ENCODE measurements around the gene SPA17. TPM values are rescaled to one million over a fixed set of nuclear protein-coding genes. Genes with fewer than 3 reads are reported as not detected.

Gene SPA17

DNA sequence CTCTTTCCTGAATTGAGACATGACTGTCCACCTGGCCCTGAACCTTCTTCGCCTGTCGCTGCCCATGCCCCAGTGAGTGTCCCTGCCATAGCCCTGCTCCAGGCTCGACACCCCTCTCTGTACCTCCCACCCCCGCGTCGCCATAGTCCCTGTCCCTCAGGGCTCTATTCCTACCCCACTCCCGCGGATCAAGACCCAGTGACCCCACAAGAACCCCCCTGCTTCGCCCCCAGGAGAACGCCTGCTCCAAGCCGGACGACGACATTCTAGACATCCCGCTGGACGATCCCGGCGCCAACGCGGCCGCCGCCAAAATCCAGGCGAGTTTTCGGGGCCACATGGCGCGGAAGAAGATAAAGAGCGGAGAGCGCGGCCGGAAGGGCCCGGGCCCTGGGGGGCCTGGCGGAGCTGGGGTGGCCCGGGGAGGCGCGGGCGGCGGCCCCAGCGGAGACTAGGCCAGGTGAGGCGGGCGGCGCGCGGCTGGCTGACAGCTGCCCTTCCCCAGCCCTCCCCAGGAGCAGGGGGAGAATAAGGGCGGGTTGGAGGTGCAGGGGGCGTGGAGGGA, 71.6 kb downstream of the SPA17 start:
- DNase-seq, result no peak
- no peak overlapping the region for H3K18ac ChIP-seq (ENCODE audit: low read length)
- no peaks in the 10 kb centered on the region for H3K79me1 ChIP-seq (ENCODE audit: low read length)
- H3K4me2 ChIP-seq (ENCODE audit: low read length), result no peak overlapping the region
- no peaks in the 10 kb centered on the region for H3K4me1 ChIP-seq (ENCODE audit: control insufficient read depth, low read depth, low read length)
- WGBS (ENCODE audit: extremely low coverage, insufficient coverage, low lambda C conversion rate), result no CpG with 5 or more reads among the region's 44 CpGs
- no peak overlapping the region for H3K9ac ChIP-seq (ENCODE audit: low read length)
- no peak overlapping the region for H2BK15ac ChIP-seq (replicated peaks; ENCODE audit: low read depth)
- H3K79me2 ChIP-seq (ENCODE audit: control insufficient read depth, insufficient read depth, low read length), result no peaks in the 10 kb centered on the region
- H2BK120ac ChIP-seq (ENCODE audit: low read depth, low read length), result no peak overlapping the region
- H2AK5ac ChIP-seq (ENCODE audit: low read length), result no peak overlapping the region
- no peak overlapping the region for H4K5ac ChIP-seq (ENCODE audit: low read length)
- H3K56ac ChIP-seq (ENCODE audit: low read length), result peak overlapping the region; percentile 7
- no peak overlapping the region for H3K4me3 ChIP-seq (ENCODE audit: low read length)
- H4K8ac ChIP-seq (ENCODE audit: low read depth, low read length), result no peak overlapping the region
- no peaks in the 10 kb centered on the region for H3K36me3 ChIP-seq (ENCODE audit: control insufficient read depth, insufficient read depth, low read length)
- no peak overlapping the region for H2BK5ac ChIP-seq (ENCODE audit: low read length)
- H3K27ac ChIP-seq (ENCODE audit: low read depth, low read length), result no peak overlapping the region
- H3K23ac ChIP-seq (ENCODE audit: low read length), result no peak overlapping the region
- peaks cover 89% of the 10 kb centered on the region for H3K27me3 ChIP-seq (ENCODE audit: insufficient read depth, low read length, poor library complexity)
- H3K4ac ChIP-seq (ENCODE audit: low read depth, low read length), result no peak overlapping the region

DNA sequence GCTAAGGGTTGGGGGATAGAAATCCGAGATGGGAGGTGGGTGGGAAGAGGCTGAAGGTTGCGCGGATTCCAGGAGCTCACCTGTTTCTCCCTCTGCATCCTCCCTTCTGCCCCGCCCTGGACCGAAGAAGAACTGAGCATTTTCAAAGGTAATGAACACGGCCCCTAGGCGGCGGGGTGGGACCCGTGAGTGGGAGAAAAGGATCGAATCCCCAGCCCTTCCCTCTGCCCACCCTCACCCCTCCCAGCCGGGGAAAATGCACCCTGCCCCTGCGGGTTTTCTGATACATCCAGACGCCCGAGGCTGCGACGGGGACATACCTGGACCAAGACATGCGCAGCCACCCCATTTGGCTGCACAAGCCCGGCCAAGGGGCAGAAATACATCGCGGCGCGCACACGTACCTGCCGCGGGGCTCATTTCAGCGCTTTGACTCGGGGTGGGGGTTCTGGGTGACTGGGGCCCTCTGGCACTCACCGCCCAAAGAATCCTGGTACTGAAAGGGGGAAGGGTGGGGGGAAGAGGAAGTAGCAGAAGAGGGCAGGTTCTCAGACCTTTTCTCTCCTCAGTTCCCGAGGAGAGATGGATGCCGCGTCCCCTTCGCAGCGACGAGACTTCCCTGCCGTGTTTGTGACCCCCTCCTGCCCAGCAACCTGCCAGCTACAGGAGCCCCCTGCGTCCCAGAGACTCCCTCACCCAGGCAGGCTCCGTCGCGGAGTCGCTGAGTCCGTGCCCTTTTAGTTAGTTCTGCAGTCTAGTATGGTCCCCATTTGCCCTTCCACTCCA, 72.3 kb downstream of the SPA17 start:
- no CpG with 5 or more reads among the region's 41 CpGs for WGBS (ENCODE audit: extremely low coverage, insufficient coverage, low lambda C conversion rate)
- H3K4me1 ChIP-seq (ENCODE audit: control insufficient read depth, low read depth, low read length), result no peaks in the 10 kb centered on the region
- H4K5ac ChIP-seq (ENCODE audit: low read length), result no peak overlapping the region
- peak overlapping the region; percentile 81 for H3K56ac ChIP-seq (ENCODE audit: low read length)
- H3K79me1 ChIP-seq (ENCODE audit: low read length), result no peaks in the 10 kb centered on the region
- no peak overlapping the region for H2BK15ac ChIP-seq (replicated peaks; ENCODE audit: low read depth)
- peaks cover 89% of the 10 kb centered on the region for H3K27me3 ChIP-seq (ENCODE audit: insufficient read depth, low read length, poor library complexity)
- no peaks in the 10 kb centered on the region for H3K36me3 ChIP-seq (ENCODE audit: control insufficient read depth, insufficient read depth, low read length)
- H3K4me2 ChIP-seq (ENCODE audit: low read length), result peak overlapping the region; percentile 92
- peak overlapping the region; percentile 47 for H3K9ac ChIP-seq (ENCODE audit: low read length)
- H3K27ac ChIP-seq (ENCODE audit: low read depth, low read length), result no peak overlapping the region
- H2BK5ac ChIP-seq (ENCODE audit: low read length), result no peak overlapping the region
- H2AK5ac ChIP-seq (ENCODE audit: low read length), result no peak overlapping the region
- H2BK120ac ChIP-seq (ENCODE audit: low read depth, low read length), result no peak overlapping the region
- no peak overlapping the region for H3K23ac ChIP-seq (ENCODE audit: low read length)
- H3K79me2 ChIP-seq (ENCODE audit: control insufficient read depth, insufficient read depth, low read length), result no peaks in the 10 kb centered on the region
- no peak overlapping the region for H3K18ac ChIP-seq (ENCODE audit: low read length)
- H3K4ac ChIP-seq (ENCODE audit: low read depth, low read length), result no peak overlapping the region
- no peak for DNase-seq
- no peak overlapping the region for H4K8ac ChIP-seq (ENCODE audit: low read depth, low read length)
- peak overlapping the region; percentile 80 for H3K4me3 ChIP-seq (ENCODE audit: low read length)

DNA sequence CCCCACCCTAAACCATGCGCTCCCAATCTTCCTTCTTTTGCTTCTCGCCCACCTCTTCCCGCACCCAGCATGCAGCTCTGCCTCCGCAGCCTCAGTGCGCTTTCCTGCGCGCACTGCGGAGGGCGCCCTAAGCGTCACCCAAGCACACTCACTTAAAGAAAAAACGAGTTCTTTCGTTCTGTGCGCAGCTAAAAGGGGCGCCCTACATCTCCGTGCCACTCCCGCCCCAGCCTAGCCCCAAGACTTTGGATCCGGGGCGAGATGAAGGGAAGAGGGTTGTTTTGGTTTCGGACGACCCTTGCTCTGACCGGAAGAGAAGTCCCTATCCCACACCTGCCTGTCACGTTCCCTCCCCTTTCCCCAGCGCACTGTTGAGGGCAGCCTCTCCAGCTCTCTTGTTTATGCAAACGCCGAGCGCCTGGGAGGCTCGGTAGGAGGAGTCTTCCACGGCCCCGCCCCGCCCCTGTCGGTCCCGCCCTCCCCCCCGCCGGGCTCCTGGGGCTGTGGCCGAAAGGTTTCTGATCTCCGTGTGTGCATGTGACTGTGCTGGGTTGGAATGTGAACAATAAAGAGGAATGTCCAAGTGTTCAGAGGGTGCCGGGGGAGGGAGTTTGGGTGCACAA, 73.0 kb downstream of the SPA17 start:
- DNase-seq, result peak; percentile 93
- H3K18ac ChIP-seq (ENCODE audit: low read length), result no peak overlapping the region
- H3K36me3 ChIP-seq (ENCODE audit: control insufficient read depth, insufficient read depth, low read length), result no peaks in the 10 kb centered on the region
- no peak overlapping the region for H3K27ac ChIP-seq (ENCODE audit: low read depth, low read length)
- H3K27me3 ChIP-seq (ENCODE audit: insufficient read depth, low read length, poor library complexity), result peaks cover 89% of the 10 kb centered on the region
- no peak overlapping the region for H4K5ac ChIP-seq (ENCODE audit: low read length)
- peak overlapping the region; percentile 47 for H3K9ac ChIP-seq (ENCODE audit: low read length)
- no peaks in the 10 kb centered on the region for H3K4me1 ChIP-seq (ENCODE audit: control insufficient read depth, low read depth, low read length)
- H3K4me2 ChIP-seq (ENCODE audit: low read length), result peak overlapping the region; percentile 92
- no peak overlapping the region for H2BK15ac ChIP-seq (replicated peaks; ENCODE audit: low read depth)
- H4K8ac ChIP-seq (ENCODE audit: low read depth, low read length), result no peak overlapping the region
- peak overlapping the region; percentile 80 for H3K4me3 ChIP-seq (ENCODE audit: low read length)
- H2BK5ac ChIP-seq (ENCODE audit: low read length), result no peak overlapping the region
- no peaks in the 10 kb centered on the region for H3K79me2 ChIP-seq (ENCODE audit: control insufficient read depth, insufficient read depth, low read length)
- no peak overlapping the region for H2BK120ac ChIP-seq (ENCODE audit: low read depth, low read length)
- WGBS (ENCODE audit: extremely low coverage, insufficient coverage, low lambda C conversion rate), result no CpG with 5 or more reads among the region's 37 CpGs
- no peaks in the 10 kb centered on the region for H3K79me1 ChIP-seq (ENCODE audit: low read length)
- H3K4ac ChIP-seq (ENCODE audit: low read depth, low read length), result no peak overlapping the region
- no peak overlapping the region for H2AK5ac ChIP-seq (ENCODE audit: low read length)
- H3K56ac ChIP-seq (ENCODE audit: low read length), result peak overlapping the region; percentile 81
- H3K23ac ChIP-seq (ENCODE audit: low read length), result no peak overlapping the region

Small RNAs within 50 kb of the gene (small RNA-seq; reads per million reads assigned to genes)
- not detected for gene RNA5SP352 (ENCODE audit: insufficient read depth)

Measured in mesendoderm (in vitro differentiated cells).